K562 (cell line): Measurements from ENCODE around the gene KEL. TPM values are rescaled to one million over a fixed set of nuclear protein-coding genes. Genes with fewer than 3 reads are reported as not detected.

Source experiments
- ESRRA ChIP-seq: fragments of 450-650 bp; IDR thresholded peaks from 2 replicates; pipeline ENCODE4 v1.6.1; 2014; ENCODE audit warnings: low read depth, mild to moderate bottlenecking, moderate library complexity, borderline replicate concordance
- FIP1L1 ChIP-seq: fragments of 200-400 bp; formaldehyde crosslinking; IDR thresholded peaks from 2 replicates; pipeline ENCODE4 v1.6.1; 2018; ENCODE audit warnings: mild to moderate bottlenecking, low read depth, low read length; ENCODE audit not compliant: poor library complexity, severe bottlenecking
- KAT2B ChIP-seq: IDR thresholded peaks from one replicate; pipeline ENCODE4 v1.6.1; 2012; ENCODE audit warnings: low read depth, mild to moderate bottlenecking, control low read depth, inconsistent platforms, low read length, moderate library complexity
- POLR2AphosphoS5 ChIP-seq: IDR thresholded peaks from 2 replicates; pipeline ENCODE4 v1.6.1; 2011; ENCODE audit warnings: mild to moderate bottlenecking, low read depth, low read length, moderate library complexity; ENCODE audit not compliant: control insufficient read depth, insufficient read depth
- POLR3G ChIP-seq: IDR thresholded peaks from 2 replicates; pipeline ENCODE4 v1.6.1; 2011; ENCODE audit not compliant: insufficient read length, insufficient replicate concordance; ENCODE audit errors: extremely low read depth
- STAG1 ChIP-seq: sonication (generic); formaldehyde crosslinking; IDR thresholded peaks from 2 replicates; pipeline ENCODE4 v1.5.0; 2020; ENCODE audit warnings: missing genetic modification reagents, borderline replicate concordance
- TAF9B ChIP-seq: fragments of 450-650 bp; IDR thresholded peaks from 2 replicates; pipeline ENCODE4 v1.6.1; 2018; ENCODE audit warnings: mild to moderate bottlenecking; ENCODE audit not compliant: partially characterized antibody
- WHSC1 ChIP-seq: IDR thresholded peaks from one replicate; pipeline ENCODE4 v1.6.1; 2012; ENCODE audit warnings: low read length, control low read depth, inconsistent platforms
- ZBTB8A ChIP-seq: fragments of 450-650 bp; IDR thresholded peaks from 2 replicates; pipeline ENCODE4 v1.6.1; 2018; ENCODE audit warnings: mild to moderate bottlenecking, moderate library complexity; ENCODE audit not compliant: partially characterized antibody
- ZNF232 ChIP-seq: sonication (generic); formaldehyde crosslinking; IDR thresholded peaks from 2 replicates; pipeline ENCODE4 v1.8.0; 2022; ENCODE audit warnings: mild to moderate bottlenecking, missing genetic modification reagents
- polyA plus RNA-seq, 8 experiments: library from polyadenylated mRNA; depleted of rRNA in 4 of 8; stranded (reverse) in 5 of 8; unstranded in 3 of 8; fragments of >200 nt; fragmentation: Nextera tagmentation in 2 of 8; fragmentation: Illumina TruSeq in 1 of 8; extraction: Ambion mirVana in 2 of 8; extraction: Trizol in 1 of 8; gene quantifications; 2 replicates each; pipeline versions ENCODE4 v1.2.1 to v1.2.3, GENCODE V29; 2011 to 2014; ENCODE audit warnings: inconsistent platforms in 1 of 8, missing spikeins in 1 of 8
- total RNA-seq, 7 experiments: library from RNA; depleted of rRNA in 6 of 7; stranded (reverse); fragments of >200 nt in 6 of 7; fragmentation: Illumina TruSeq in 2 of 7; extraction: Trizol in 2 of 7; gene quantifications; 2 replicates each; pipeline versions ENCODE4 v1.2.1 to v1.2.3, GENCODE V29; 2011 to 2021; ENCODE audit warnings: low replicate concordance in 1 of 7
- TF ChIP-seq, protein P1 (sequence below): IDR thresholded peaks from 2 replicates; pipeline ENCODE4 v1.6.1; 2012; ENCODE audit warnings: low read depth, low read length, improper control_type of control experiment, borderline replicate concordance
- TF ChIP-seq, protein P2 (sequence below), 2 experiments: fragments of 450-650 bp; formaldehyde crosslinking in 1 of 2; IDR thresholded peaks; 2 replicates each; pipeline versions ENCODE4 v1.4.0 to v1.6.1; 2014 to 2020; ENCODE audit warnings: mild to moderate bottlenecking in 2 of 2, borderline replicate concordance in 1 of 2, low read depth in 1 of 2
- TF ChIP-seq, protein P3 (sequence below): sonication (generic); formaldehyde crosslinking; IDR thresholded peaks from 2 replicates; pipeline ENCODE4 v1.8.0; 2022; ENCODE audit warnings: mild to moderate bottlenecking, missing genetic modification reagents
- TF ChIP-seq, protein P4 (sequence below): fragments of 250-450 bp; sonication (Bioruptor Pico); IDR thresholded peaks from 2 replicates; pipeline ENCODE4 v1.8.0; 2022; ENCODE audit warnings: moderate library complexity, mild to moderate bottlenecking, inconsistent platforms

Gene KEL
- total and polyA plus RNA-seq, 9 of the 15 experiments (the other 6 are each of a cell fraction or from before 2014, with no cell fraction given): 9.0 to 47.4 (median 22.2) TPM

DNA sequence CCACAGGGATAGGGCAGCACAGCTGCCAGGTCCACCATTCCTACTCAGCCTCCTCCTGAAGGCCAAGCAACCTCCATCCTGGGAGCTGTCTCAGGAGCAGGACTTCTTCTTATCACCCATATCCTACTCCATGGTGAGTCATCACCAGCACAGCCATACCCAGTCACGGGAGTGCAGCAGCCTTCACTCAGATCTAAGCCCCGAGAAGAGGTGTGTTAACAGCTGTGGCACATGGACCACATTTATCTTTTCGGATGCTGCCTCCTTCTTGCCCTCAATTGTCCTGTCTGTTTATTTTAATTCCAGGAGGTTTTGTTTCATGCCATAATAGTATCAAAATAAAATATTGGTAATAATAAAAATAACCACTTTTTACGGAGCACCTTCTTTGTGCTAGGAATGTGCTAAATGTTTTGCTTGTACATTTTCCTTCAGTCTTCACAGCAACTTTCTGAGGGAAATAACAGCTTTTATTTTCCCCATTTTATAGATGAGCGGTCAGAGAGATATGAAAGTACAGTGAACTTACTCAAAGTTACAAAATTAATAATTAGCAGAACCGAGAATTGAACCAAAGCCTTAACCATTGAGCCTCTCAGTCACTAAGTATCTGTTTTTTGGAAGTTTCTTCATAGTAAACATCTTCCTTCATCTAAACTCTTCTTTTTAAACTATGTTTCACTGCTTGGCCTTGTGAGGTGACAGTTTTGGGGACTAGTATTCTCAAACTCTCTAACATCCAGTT, 2.5 kb upstream of the KEL start (continued):
- TF ChIP-seq, protein P1, sequence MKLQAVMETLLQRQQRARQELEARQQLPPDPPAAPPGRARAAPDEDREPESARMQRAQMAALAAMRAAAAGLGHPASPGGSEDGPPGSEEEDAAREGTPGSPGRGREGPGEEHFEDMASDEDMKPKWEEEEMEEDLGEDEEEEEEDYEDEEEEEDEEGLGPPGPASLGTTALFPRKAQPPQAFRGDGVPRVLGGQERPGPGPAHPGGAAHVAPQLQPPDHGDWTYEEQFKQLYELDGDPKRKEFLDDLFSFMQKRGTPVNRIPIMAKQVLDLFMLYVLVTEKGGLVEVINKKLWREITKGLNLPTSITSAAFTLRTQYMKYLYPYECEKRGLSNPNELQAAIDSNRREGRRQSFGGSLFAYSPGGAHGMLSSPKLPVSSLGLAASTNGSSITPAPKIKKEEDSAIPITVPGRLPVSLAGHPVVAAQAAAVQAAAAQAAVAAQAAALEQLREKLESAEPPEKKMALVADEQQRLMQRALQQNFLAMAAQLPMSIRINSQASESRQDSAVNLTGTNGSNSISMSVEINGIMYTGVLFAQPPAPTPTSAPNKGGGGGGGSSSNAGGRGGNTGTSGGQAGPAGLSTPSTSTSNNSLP: no peak
- TF ChIP-seq, protein P2, sequence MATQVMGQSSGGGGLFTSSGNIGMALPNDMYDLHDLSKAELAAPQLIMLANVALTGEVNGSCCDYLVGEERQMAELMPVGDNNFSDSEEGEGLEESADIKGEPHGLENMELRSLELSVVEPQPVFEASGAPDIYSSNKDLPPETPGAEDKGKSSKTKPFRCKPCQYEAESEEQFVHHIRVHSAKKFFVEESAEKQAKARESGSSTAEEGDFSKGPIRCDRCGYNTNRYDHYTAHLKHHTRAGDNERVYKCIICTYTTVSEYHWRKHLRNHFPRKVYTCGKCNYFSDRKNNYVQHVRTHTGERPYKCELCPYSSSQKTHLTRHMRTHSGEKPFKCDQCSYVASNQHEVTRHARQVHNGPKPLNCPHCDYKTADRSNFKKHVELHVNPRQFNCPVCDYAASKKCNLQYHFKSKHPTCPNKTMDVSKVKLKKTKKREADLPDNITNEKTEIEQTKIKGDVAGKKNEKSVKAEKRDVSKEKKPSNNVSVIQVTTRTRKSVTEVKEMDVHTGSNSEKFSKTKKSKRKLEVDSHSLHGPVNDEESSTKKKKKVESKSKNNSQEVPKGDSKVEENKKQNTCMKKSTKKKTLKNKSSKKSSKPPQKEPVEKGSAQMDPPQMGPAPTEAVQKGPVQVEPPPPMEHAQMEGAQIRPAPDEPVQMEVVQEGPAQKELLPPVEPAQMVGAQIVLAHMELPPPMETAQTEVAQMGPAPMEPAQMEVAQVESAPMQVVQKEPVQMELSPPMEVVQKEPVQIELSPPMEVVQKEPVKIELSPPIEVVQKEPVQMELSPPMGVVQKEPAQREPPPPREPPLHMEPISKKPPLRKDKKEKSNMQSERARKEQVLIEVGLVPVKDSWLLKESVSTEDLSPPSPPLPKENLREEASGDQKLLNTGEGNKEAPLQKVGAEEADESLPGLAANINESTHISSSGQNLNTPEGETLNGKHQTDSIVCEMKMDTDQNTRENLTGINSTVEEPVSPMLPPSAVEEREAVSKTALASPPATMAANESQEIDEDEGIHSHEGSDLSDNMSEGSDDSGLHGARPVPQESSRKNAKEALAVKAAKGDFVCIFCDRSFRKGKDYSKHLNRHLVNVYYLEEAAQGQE (IDR thresholded peaks at IDR 0.05; ENCODE audit: borderline replicate concordance): no peak
- TF ChIP-seq, protein P2 (CRISPR knock-in tag; IDR thresholded peaks at IDR 0.05; ENCODE audit: low read depth): no peak
- TF ChIP-seq POLR3G (no peak), KAT2B (no peak), FIP1L1 (no peak), ZNF232 (CRISPR knock-in tag) (no peak), ESRRA (no peak), TAF9B (peak; percentile 78), POLR2AphosphoS5 (peak; percentile 28; the same call in 1 of the 2 replicates), STAG1 (no peak), WHSC1 (no peak), ZBTB8A (no peak)
- TF ChIP-seq, protein P3, sequence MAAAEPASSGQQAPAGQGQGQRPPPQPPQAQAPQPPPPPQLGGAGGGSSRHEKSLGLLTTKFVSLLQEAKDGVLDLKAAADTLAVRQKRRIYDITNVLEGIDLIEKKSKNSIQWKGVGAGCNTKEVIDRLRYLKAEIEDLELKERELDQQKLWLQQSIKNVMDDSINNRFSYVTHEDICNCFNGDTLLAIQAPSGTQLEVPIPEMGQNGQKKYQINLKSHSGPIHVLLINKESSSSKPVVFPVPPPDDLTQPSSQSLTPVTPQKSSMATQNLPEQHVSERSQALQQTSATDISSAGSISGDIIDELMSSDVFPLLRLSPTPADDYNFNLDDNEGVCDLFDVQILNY: no peak
- TF ChIP-seq, protein P4, sequence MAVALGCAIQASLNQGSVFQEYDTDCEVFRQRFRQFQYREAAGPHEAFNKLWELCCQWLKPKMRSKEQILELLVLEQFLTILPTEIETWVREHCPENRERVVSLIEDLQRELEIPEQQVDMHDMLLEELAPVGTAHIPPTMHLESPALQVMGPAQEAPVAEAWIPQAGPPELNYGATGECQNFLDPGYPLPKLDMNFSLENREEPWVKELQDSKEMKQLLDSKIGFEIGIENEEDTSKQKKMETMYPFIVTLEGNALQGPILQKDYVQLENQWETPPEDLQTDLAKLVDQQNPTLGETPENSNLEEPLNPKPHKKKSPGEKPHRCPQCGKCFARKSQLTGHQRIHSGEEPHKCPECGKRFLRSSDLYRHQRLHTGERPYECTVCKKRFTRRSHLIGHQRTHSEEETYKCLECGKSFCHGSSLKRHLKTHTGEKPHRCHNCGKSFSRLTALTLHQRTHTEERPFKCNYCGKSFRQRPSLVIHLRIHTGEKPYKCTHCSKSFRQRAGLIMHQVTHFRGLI (CRISPR knock-in tag): no peak
